T-cell (primary cell): ENCODE results near the gene HOXA7. TPM values are rescaled to one million over a fixed set of nuclear protein-coding genes. Genes with fewer than 3 reads are reported as not detected.

Source experiments
- ATAC-seq, 4 experiments: fragments of 200-7000 bp in 3 of 4; fragments of 150-1000 bp in 1 of 4; cut with Tn5 transposase; replicated peaks in 1 of 4; 1 replicate in 3 of 4; 2 replicates in 1 of 4; pipeline ENCODE4 v1.10.0; 2021; ENCODE audit warnings: moderate library complexity in 3 of 4, mild to moderate bottlenecking in 2 of 4, moderate number of reproducible peaks in 1 of 4
- CTCF ChIA-PET, 2 donors: fragments of 300-600 bp; sonication (Branson Sonifier 250); formaldehyde crosslinking; loops; one replicate each; lab custom pipeline; 2022; ENCODE audit warnings: antibody characterized with exemption in 2 of 2; lab: Charles Lee
- POLR2A ChIA-PET, 2 donors: fragments of 300-600 bp; sonication (Branson Sonifier 250); formaldehyde crosslinking; loops; one replicate each; lab custom pipeline; 2022; ENCODE audit warnings: antibody characterized with exemption in 2 of 2; lab: Charles Lee
- DNase-seq, 35 experiments: peaks; one replicate each; pipeline versions ENCODE4 v3.0.0 to v3.0.0-alpha.2; 2013 to 2023
- H3K27ac ChIP-seq: one replicate; pipeline ENCODE4 v1.5.1; 2013; ENCODE audit warnings: low read length
- H3K27me3 ChIP-seq, 2 experiments: replicated peaks in 1 of 2; 1 replicate in 1 of 2; 2 replicates in 1 of 2; pipeline versions ENCODE4 v1.6.1 to v1.7.0; 2013; ENCODE audit warnings: low read length in 1 of 2, mixed read lengths in 1 of 2; ENCODE audit not compliant: control insufficient read depth in 2 of 2, insufficient read depth in 2 of 2; ENCODE audit errors: extremely low read depth in 1 of 2
- H3K36me3 ChIP-seq, 2 donors: 1 replicate in 1 of 2; 2 replicates in 1 of 2; pipeline versions ENCODE4 v1.6.1 to v1.7.0; 2013; ENCODE audit warnings: low read length in 1 of 2; ENCODE audit not compliant: control insufficient read depth in 2 of 2, insufficient read depth in 1 of 2; ENCODE audit errors: extremely low read depth in 1 of 2
- H3K4me1 ChIP-seq, 2 experiments: 1 replicate in 1 of 2; 2 replicates in 1 of 2; pipeline versions ENCODE4 v1.6.1 to v1.7.0; 2013; ENCODE audit warnings: low read length in 2 of 2, mixed read lengths in 1 of 2; ENCODE audit not compliant: insufficient read depth in 2 of 2, control insufficient read depth in 1 of 2; ENCODE audit errors: extremely low read depth in 1 of 2
- H3K4me3 ChIP-seq, 2 donors: 1 replicate in 1 of 2; 2 replicates in 1 of 2; pipeline versions ENCODE4 v1.5.1 to v1.7.0; 2013; ENCODE audit warnings: mild to moderate bottlenecking in 2 of 2, low read length in 1 of 2, moderate library complexity in 1 of 2; ENCODE audit not compliant: control insufficient read depth in 1 of 2; ENCODE audit errors: extremely low read depth in 1 of 2
- H3K9me3 ChIP-seq: 2 replicates; pipeline ENCODE4 v1.7.0; 2013
- H3K27ac Mint-ChIP-seq, 2 donors: one replicate each; pipeline ENCODE4 v1.8.0; 2020 to 2021; ENCODE audit warnings: mild to moderate bottlenecking in 2 of 2, mixed read lengths in 2 of 2
- H3K27me3 Mint-ChIP-seq, 2 donors: one replicate each; pipeline ENCODE4 v1.8.0; 2021 to 2022; ENCODE audit warnings: mixed read lengths in 2 of 2
- H3K36me3 Mint-ChIP-seq: one replicate; pipeline ENCODE4 v1.8.0; 2021; ENCODE audit warnings: mixed read lengths
- H3K4me1 Mint-ChIP-seq, 3 donors: one replicate each; pipeline ENCODE4 v1.8.0; 2020 to 2022; ENCODE audit warnings: mixed read lengths in 3 of 3, mild to moderate bottlenecking in 1 of 3
- H3K4me3 Mint-ChIP-seq, 3 donors: one replicate each; pipeline ENCODE4 v1.8.0; 2020 to 2022; ENCODE audit warnings: mild to moderate bottlenecking in 3 of 3, mixed read lengths in 3 of 3, moderate library complexity in 3 of 3
- H3K9me3 Mint-ChIP-seq, 3 donors: one replicate each; pipeline ENCODE4 v1.8.0; 2020 to 2022; ENCODE audit warnings: mixed read lengths in 3 of 3
- WGBS: methylation state at CpG from one replicate; pipeline ENCODE4 v1.1.5; 2013; ENCODE audit warnings: missing lambda C conversion rate; ENCODE audit not compliant: insufficient coverage; 5-methylcytosine and 5-hydroxymethylcytosine counted together
- total RNA-seq, 35 experiments: library from RNA in 6 of 35; stranded (reverse) in 6 of 35; fragments of 120-200 nt in 1 of 35; gene quantifications; one replicate each; pipeline versions ENCODE4 v1.2.1 to v1.2.4 and lab custom pipeline; 2013 to 2026

The HOXA7 gene
- under 1 TPM in 1 of 5 donors, not detected in 4; 0.67 TPM for total RNA-seq
- total RNA-seq (2013) = not detected
- total RNA-seq (lab: John Stamatoyannopoulos, UW) = 0 to 0.31 (median 0) reads per million in 29 experiments

DNA sequence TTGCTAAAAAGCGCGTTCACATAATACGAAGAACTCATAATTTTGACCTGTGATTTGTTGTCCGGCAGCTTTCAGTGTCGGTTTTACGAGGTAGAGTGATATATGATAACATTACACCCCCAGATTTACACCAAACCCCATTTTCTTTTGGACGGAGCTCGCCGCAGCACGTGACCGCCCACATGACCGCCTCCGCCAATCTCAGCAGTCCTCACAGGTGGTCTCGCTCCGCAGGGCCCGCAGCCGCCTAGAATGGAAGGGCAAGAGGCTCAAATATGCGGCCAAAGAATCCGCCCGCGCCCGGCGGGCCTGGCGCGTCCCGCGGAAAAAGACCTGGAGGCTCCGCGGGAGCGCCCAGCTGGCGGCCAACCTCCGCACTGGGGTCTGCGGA, at the start of gene HOXA7:
Gene HOXA7, minus strand, starts transcription at position 168 of the 391 bp plus-strand sequence. Its CDS starts 130 bp downstream, at position 38.
- CTCF ChIA-PET = interaction anchor here in 1 of 2 donors (0.5 to 0.7 kb wide), 3 partner anchors 1012 to 1300 kb away, joined by 3 to 4 read pairs (median 3); no protein-coding TSS in a partner anchor
- Mint-ChIP-seq H3K27ac (peak within 1 kb of the TSS; percentile 16 to 82), H3K36me3 (no peaks in the 10 kb centered on the region), H3K27me3 (peaks cover 62 to 86% of the 10 kb centered on the region in 2 donors), H3K4me1 (peaks cover 58 to 64% (median 63%) of the 10 kb centered on the region in 3 donors), H3K4me3 (peak within 1 kb of the TSS; percentile 13 to 84 (median 21)), H3K9me3 (no peaks in the 10 kb centered on the region)
- no peak for ATAC-seq
- no peaks in the 10 kb centered on the region for H3K36me3 ChIP-seq
- H3K27ac ChIP-seq = no peak within 1 kb of the TSS
- 4% methylated on average over 24 of the region's 33 CpGs for WGBS
- POLR2A ChIA-PET = interaction anchor here in 1 of 2 donors (0.8 kb wide), 1 partner anchor 14 kb away, joined by 5 read pairs; no protein-coding TSS in a partner anchor
- peaks cover 2 to 97% of the 10 kb centered on the region in 2 experiments for H3K27me3 ChIP-seq
- H3K4me3 ChIP-seq = peak within 1 kb of the TSS; percentile 17 to 66
- H3K9me3 ChIP-seq = no peaks in the 10 kb centered on the region
- DNase-seq = no peak
- H3K4me1 ChIP-seq = peaks cover 11 to 71% of the 10 kb centered on the region in 2 experiments

DNA sequence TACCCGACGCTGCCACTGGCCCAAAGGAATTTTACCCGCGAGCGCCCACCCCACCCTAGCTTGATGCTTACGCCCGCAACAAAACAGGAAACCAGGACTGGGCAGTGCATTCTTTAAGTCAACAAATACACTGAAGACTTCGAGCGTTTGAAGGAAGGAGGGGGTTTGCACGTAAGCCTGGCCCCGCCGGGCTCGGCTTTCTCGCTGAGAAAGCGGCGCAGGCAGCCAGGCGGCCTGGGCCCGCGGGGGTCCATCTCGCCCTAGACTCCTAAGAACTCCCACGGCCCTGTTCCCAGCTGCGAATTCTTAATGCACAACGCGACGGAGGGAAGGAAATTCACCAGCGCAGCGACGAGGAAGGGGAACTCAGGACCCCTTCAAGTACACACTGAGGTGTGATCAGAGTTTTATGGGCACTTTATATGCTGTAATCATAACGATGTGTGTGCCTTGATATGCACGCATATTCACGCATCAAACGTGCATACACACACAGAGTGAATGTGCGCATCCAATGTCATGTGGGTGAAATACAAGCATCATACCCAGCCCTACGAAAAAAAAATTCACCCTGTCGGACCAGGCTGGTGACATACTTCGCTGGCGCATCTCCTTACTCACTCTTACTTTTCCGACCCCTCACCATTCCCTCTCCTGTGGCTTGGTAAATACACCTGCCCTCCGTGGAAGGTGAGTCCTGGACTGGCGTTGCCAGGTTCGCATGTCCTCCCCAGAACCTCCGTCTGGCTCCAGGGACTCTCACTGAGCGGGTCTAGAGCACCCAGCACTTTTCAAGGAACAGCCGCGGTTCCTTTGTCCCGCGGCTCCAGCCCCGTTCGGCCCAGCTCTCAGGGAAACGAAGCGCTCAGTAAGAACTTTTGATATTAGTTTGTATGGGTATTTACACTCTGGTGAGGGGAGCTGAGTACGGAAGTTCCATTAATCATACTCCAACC, 49.1 kb upstream of the HOXA7 start:
- Histone ChIP-seq H3K27ac (no peak overlapping the region), H3K4me1 (peaks cover 6 to 39% of the 10 kb centered on the region in 2 experiments), H3K27me3 (peaks cover 36 to 85% of the 10 kb centered on the region in 2 experiments), H3K4me3 (peak overlapping the region in 1 of 2 donors; percentile 1), H3K36me3 (no peaks in the 10 kb centered on the region), H3K9me3 (no peaks in the 10 kb centered on the region)
- ChIA-PET POLR2A (no interaction called here), CTCF (interaction anchor here in 1 of 2 donors (0.5 kb wide), 1 partner anchor 59 kb away, joined by 3 read pairs; no protein-coding TSS in a partner anchor)
- peak overlapping the region in 1 of 2 donors; percentile 17 for H3K27ac Mint-ChIP-seq
- peak overlapping the region in 1 of 3 donors; percentile 57 for H3K4me3 Mint-ChIP-seq
- DNase-seq = no peak
- no peaks in the 10 kb centered on the region for H3K9me3 Mint-ChIP-seq
- peaks cover 87 to 94% of the 10 kb centered on the region in 2 donors for H3K27me3 Mint-ChIP-seq
- H3K4me1 Mint-ChIP-seq = peaks cover 40 to 46% (median 41%) of the 10 kb centered on the region in 3 donors
- no peak for ATAC-seq
- no peaks in the 10 kb centered on the region for H3K36me3 Mint-ChIP-seq
- WGBS = 5% methylated on average over 33 of the region's 52 CpGs

GRCh38 chr7:27204851-27205322, 48.4 kb upstream of the HOXA7 start:
- ATAC-seq (no peak), DNase-seq (no peak)
- Histone ChIP-seq H3K4me3 (peak overlapping the region in 1 of 2 donors; percentile 1), H3K27me3 (peaks cover 37 to 84% of the 10 kb centered on the region in 2 experiments), H3K4me1 (peaks cover 6 to 40% of the 10 kb centered on the region in 2 experiments), H3K27ac (no peak overlapping the region), H3K9me3 (no peaks in the 10 kb centered on the region), H3K36me3 (no peaks in the 10 kb centered on the region)
- POLR2A ChIA-PET = no interaction called here
- no peak overlapping the region for H3K27ac Mint-ChIP-seq
- peaks cover 39 to 45% (median 40%) of the 10 kb centered on the region in 3 donors for H3K4me1 Mint-ChIP-seq
- no peaks in the 10 kb centered on the region for H3K9me3 Mint-ChIP-seq
- H3K4me3 Mint-ChIP-seq = peak overlapping the region in 1 of 3 donors; percentile 57
- H3K27me3 Mint-ChIP-seq = peaks cover 85 to 91% of the 10 kb centered on the region in 2 donors
- WGBS = 9% methylated on average over 41 of the region's 41 CpGs
- no peaks in the 10 kb centered on the region for H3K36me3 Mint-ChIP-seq
- CTCF ChIA-PET = interaction anchor here in 1 of 2 donors (0.5 kb wide), 1 partner anchor 58 kb away, joined by 3 read pairs; no protein-coding TSS in a partner anchor

DNA sequence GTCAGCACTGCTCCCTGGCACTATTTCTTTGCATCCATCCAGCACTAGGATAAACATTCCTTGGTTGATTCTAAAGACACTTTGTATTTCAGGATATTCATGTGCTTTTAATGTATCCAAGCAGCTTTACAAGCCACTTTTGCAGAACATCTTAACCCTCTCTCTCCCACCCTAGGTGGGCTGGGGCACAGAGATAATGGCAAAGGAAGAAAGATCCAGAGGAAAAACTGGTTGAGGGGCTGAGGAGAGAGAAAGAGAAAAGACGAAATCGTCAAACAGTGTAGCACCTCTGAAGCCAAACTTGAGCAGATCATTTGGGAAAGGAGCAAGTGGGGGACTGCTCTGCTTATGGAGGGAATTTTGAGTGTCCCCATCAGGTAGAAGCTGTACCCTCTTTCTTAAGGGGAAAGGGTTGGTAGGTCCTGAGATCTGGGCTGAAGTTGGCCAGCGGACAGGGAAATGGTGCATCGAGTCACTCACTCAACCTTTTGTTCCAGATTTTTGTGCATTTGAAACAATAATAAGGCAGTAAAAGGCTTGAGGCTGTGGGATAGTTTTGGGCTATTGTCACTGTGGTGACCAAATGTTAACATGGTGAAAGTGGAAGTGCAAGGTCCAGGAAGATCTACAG, 47.6 kb upstream of the HOXA7 start:
- POLR2A ChIA-PET = no interaction called here

DNA sequence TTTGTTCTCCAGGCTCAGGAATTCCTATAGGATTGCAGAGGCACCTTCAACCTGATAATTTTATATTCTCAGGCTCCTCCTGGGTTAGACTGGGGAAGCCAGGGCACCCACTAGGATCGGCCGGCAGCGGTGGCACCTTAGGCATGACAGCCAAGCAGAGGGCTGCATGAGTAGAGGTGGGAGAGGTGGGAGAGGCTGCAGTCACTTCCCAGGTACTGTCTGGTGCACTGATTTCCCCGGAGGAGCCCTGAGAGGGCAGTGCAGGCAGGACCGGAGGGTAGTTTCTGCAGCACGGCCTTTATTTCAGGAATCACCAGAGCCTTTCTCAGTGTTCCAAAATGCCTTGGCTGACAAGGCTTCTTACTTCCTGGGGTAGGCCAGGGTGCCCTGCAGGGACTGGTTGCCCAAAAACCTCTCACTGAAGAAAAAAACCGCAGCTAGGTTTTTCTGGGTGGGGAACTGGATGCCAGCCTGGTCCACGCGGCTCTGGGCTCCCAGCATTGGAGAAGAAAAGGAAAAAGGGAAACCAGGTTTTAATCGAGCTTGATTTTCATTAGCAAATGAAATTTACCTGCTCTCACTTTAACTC, 47.0 kb upstream of the HOXA7 start:
- Mint-ChIP-seq H3K4me1 (peaks cover 43 to 49% (median 46%) of the 10 kb centered on the region in 3 donors), H3K9me3 (no peaks in the 10 kb centered on the region), H3K27ac (peak overlapping the region in 1 of 2 donors; percentile 37), H3K27me3 (peaks cover 81 to 85% of the 10 kb centered on the region in 2 donors), H3K4me3 (peak overlapping the region in 1 of 3 donors; percentile 6), H3K36me3 (no peaks in the 10 kb centered on the region)
- H3K4me3 ChIP-seq = no peak overlapping the region
- POLR2A ChIA-PET = no interaction called here
- peaks cover 6 to 51% of the 10 kb centered on the region in 2 experiments for H3K4me1 ChIP-seq
- CTCF ChIA-PET = no interaction called here
- 18% methylated on average over 7 of the region's 10 CpGs for WGBS
- no peaks in the 10 kb centered on the region for H3K36me3 ChIP-seq
- H3K27ac ChIP-seq = no peak overlapping the region
- H3K27me3 ChIP-seq = peaks cover 37 to 82% of the 10 kb centered on the region in 2 experiments
- no peak for ATAC-seq
- no peaks in the 10 kb centered on the region for H3K9me3 ChIP-seq
- DNase-seq = no peak

More for the DNA sequence above, 47.6 kb upstream of the HOXA7 start:
- Mint-ChIP-seq H3K4me3 (peak overlapping the region in 1 of 3 donors; percentile 6), H3K27me3 (peaks cover 83 to 86% of the 10 kb centered on the region in 2 donors), H3K27ac (no peak overlapping the region), H3K36me3 (no peaks in the 10 kb centered on the region), H3K9me3 (no peaks in the 10 kb centered on the region), H3K4me1 (peaks cover 42 to 46% (median 43%) of the 10 kb centered on the region in 3 donors)
- CTCF ChIA-PET = no interaction called here
- H3K4me1 ChIP-seq = peaks cover 6 to 44% of the 10 kb centered on the region in 2 experiments
- H3K36me3 ChIP-seq = no peaks in the 10 kb centered on the region
- H3K9me3 ChIP-seq = no peaks in the 10 kb centered on the region
- DNase-seq = no peak
- WGBS = 19% methylated on average over 4 of the region's 4 CpGs
- no peak for ATAC-seq
- no peak overlapping the region for H3K4me3 ChIP-seq
- H3K27me3 ChIP-seq = peaks cover 37 to 80% of the 10 kb centered on the region in 2 experiments
- no peak overlapping the region for H3K27ac ChIP-seq
